Muscle of back (tissue), 11 donors: ENCODE results near the gene HOXB2. TPM values are rescaled to one million over a fixed set of nuclear protein-coding genes. Genes with fewer than 3 reads are reported as not detected.

Experiments used
- DNase-seq, 3 donors: peaks; one replicate each; pipeline versions ENCODE4 v3.0.0 to v3.0.0-alpha.2; 2013
- polyA plus RNA-seq, 10 donors: library from polyadenylated mRNA; unstranded; fragments of 120-200 nt; gene quantifications; one replicate each; pipeline ENCODE4 v1.2.1, GENCODE V29; 2013; ENCODE audit not compliant: insufficient read length in 10 of 10

HOXB2 gene
- polyA plus RNA-seq, 10 donors = 11.4 to 25.5 (median 15.0) TPM

GRCh38 chr17:48554412-48555257, 9.7 kb upstream of the HOXB2 start:
- DNase-seq = peak in 1 of 3 donors; percentile 76

GRCh38 chr17:48553826-48554225, 8.9 kb upstream of the HOXB2 start:
- no peak for DNase-seq

- DNase-seq = no peak
These were observed 8.3 kb upstream of the HOXB2 start for GRCh38 chr17:48553190-48553547.

GRCh38 chr17:48552466-48553189, 7.7 kb upstream of the HOXB2 start:
- no peak for DNase-seq

GRCh38 chr17:48551596-48552465, 6.9 kb upstream of the HOXB2 start:
- DNase-seq = no peak

GRCh38 chr17:48551214-48551555, 6.3 kb upstream of the HOXB2 start:
- DNase-seq = no peak

- DNase-seq = no peak
These were observed 5.7 kb upstream of the HOXB2 start for GRCh38 chr17:48550502-48551213.

GRCh38 chr17:48549914-48550501, 5.1 kb upstream of the HOXB2 start:
- DNase-seq = no peak

GRCh38 chr17:48549281-48549630, 4.3 kb upstream of the HOXB2 start:
- no peak for DNase-seq

- peak in 1 of 3 donors; percentile 62 for DNase-seq
These were observed 3.8 kb upstream of the HOXB2 start for GRCh38 chr17:48548523-48549280.

GRCh38 chr17:48547808-48548522, 3.1 kb upstream of the HOXB2 start:
- peak in 1 of 3 donors; percentile 71 for DNase-seq

GRCh38 chr17:48546924-48547807, 2.3 kb upstream of the HOXB2 start:
- peak in 1 of 3 donors; percentile 80 for DNase-seq

- peak in 1 of 3 donors; percentile 79 for DNase-seq
These were observed 1.4 kb upstream of the HOXB2 start for GRCh38 chr17:48546137-48546923.

- DNase-seq = no peak
These were observed 630 bp upstream of the HOXB2 start for GRCh38 chr17:48545539-48545938.

- peak; percentile 90 to 95 (median 93) for DNase-seq
These were observed 424 bp downstream of the HOXB2 start for GRCh38 chr17:48544349-48545021.

- DNase-seq = peak in 2 of 3 donors; percentile 70 to 85
These were observed 1.0 kb downstream of the HOXB2 start for GRCh38 chr17:48543854-48544348.
